Astrocyte of the spinal cord (primary cell): ENCODE measurements around the gene PDS5B.

Experiments
- DNase-seq: peaks from one replicate; pipeline ENCODE4 v3.0.0; 2011; ENCODE audit warnings: low read depth, low spot score
- H3K4me3 ChIP-seq: 2 replicates; pipeline ENCODE4 v1.5.1; 2011; ENCODE audit warnings: low read depth, mild to moderate bottlenecking, low read length, moderate library complexity
- in situ Hi-C: cut with HindIII; loops from 2 replicates; pipeline ENCODE4 v1.10.0; 2017; ENCODE audit warnings: low sequenced_read_pairs
- TF ChIP-seq, protein P1 (sequence below): IDR thresholded peaks from 2 replicates; pipeline ENCODE4 v1.5.1; 2012; ENCODE audit warnings: low read depth, mild to moderate bottlenecking, low read length, inconsistent platforms

Gene PDS5B

DNA sequence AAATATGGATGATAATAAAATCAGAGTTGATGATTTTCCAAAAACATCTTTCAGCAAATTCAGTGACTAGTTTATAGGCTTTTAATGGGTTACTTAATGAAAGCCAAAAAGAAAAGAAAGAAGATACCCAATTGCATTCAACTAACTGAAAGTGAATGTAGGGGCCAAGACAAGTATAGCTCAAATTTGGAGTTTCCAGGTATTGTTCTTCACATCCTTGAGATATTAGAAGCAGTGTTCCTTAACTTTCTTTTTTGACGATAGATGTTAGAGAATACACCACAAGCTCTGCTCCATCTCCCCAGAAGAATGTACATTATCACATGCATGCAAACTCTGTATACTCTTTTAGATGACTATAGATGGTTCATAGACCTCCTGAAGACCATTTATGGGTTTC lies 43.6 kb downstream of the PDS5B start:
- in situ Hi-C loops = no loop called here
- TF ChIP-seq, protein P1, sequence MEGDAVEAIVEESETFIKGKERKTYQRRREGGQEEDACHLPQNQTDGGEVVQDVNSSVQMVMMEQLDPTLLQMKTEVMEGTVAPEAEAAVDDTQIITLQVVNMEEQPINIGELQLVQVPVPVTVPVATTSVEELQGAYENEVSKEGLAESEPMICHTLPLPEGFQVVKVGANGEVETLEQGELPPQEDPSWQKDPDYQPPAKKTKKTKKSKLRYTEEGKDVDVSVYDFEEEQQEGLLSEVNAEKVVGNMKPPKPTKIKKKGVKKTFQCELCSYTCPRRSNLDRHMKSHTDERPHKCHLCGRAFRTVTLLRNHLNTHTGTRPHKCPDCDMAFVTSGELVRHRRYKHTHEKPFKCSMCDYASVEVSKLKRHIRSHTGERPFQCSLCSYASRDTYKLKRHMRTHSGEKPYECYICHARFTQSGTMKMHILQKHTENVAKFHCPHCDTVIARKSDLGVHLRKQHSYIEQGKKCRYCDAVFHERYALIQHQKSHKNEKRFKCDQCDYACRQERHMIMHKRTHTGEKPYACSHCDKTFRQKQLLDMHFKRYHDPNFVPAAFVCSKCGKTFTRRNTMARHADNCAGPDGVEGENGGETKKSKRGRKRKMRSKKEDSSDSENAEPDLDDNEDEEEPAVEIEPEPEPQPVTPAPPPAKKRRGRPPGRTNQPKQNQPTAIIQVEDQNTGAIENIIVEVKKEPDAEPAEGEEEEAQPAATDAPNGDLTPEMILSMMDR = no peak
- no peak overlapping the region for H3K4me3 ChIP-seq
- DNase-seq = no peak

DNA sequence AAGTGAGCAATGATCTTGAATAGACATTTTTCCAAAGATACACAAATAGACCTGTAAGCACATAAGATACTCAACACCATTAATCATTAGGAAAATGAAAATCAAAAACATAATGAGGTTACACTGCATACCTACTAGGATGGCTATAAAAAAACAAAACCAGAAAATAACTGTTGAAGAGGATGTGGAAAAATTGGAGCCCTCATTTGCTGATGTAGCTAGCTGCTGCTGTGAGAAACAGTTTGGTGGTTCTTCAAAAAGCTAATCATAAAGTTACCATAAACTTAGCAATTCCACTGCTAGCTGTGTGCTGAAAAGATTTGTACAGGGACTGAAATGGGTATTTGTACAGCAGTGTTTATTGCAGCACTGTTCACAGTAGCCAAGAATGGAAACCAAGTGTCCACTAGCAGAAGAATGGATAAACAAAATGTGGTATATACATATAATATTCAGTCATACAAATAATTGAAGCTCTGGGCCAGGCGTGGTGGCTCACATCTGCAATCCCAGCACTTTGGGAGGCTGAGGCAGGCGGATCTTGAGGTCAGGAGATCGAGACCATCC lies 46.2 kb downstream of the PDS5B start:
- TF ChIP-seq, protein P1 = no peak
- in situ Hi-C loops = no loop called here
- H3K4me3 ChIP-seq = no peak overlapping the region
- DNase-seq = no peak

DNA sequence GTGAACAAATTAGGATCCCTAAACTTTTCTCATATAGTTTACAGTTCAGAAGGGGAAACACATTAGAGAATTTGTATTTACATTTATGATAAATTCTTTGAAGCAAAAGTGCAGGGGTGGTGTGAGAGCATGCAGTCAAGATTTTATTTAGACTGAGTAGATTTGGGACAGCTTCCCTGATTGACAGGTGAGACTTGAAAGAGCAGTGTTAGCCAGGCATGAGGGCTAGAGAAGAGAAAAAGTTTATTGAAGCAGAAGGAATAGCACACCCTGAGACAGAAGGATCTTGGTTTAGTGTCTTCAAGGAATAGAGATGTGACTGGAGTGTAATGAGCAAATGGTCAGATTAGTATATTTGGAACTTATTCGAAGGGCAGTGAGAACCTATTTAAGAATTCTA lies 50.5 kb downstream of the PDS5B start:
- in situ Hi-C loops = no loop called here
- TF ChIP-seq, protein P1 = no peak
- H3K4me3 ChIP-seq = no peak overlapping the region
- no peak for DNase-seq

DNA sequence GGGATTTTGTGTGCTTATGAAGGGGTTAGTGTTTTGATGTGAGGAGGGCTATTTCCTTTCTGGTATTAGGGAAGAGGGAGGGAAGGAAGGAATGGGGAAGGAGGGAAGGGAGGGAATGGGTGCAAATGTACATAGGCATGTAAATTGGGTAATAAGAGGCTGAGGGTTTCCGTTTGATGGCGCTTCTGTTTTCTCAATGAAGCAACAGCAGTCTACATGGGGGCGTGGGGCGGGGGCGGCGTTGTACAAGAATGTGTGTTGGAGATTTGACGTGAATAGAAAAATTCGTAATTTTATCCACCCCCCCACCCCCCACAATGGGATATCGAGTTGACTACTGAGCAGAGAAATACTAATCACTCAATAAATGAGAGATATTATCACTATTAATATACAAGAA lies 52.5 kb downstream of the PDS5B start:
- in situ Hi-C loops = no loop called here
- DNase-seq = no peak
- H3K4me3 ChIP-seq = no peak overlapping the region
- TF ChIP-seq, protein P1 = no peak

DNA sequence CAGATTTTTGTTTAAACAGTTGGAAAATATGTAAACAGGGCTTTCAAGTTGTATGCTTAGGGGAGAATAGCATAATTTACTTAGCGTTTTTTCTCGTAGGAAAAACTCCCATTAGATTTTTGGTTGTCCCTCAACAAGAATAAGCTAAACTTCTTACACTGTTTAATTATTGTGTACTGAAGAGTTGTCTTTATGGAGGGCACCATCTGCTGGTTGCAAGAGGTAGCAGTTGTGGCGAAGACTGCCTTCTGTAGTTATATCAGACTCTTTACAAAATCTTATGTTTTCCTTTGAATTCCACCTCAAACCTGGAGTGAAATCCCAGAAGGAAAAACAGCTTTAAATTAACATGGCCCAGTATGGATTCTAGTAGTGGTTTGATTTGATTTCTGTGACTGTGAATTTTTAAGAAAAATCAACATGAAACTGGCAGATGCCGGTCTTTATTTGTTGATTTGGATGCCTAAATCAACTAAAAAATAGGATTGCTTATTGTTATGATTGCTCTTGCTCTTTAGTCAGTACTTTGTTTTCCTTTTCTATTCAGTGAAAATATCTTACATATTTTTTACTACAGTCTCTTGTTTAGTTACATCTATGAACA lies 53.4 kb downstream of the PDS5B start:
- TF ChIP-seq, protein P1 = peak; percentile 83
- DNase-seq = peak; percentile 72
- in situ Hi-C loops = no loop called here
- H3K4me3 ChIP-seq = no peak overlapping the region

DNA sequence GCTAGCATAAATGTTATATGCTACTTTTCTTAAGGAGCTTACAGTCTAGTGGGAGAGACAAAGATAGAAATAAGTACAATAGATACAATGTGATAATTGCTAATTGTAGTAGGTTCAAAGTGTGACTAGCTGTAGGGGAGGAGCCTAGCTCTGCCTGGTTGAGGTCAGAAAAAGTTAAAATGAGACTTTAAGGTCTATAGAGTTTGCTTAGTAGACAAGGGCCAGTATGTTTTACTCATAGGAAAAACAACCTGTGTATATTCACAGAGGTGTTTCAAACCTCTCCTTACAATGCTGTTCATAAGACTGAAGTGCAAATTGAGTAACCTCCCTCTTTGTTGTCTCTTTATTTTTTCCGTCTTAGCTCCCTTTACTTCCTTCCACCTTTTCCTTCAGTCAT lies 56.1 kb downstream of the PDS5B start:
- TF ChIP-seq, protein P1 = no peak
- DNase-seq = no peak
- in situ Hi-C loops = no loop called here
- H3K4me3 ChIP-seq = no peak overlapping the region
